Activated CD8-positive, alpha-beta memory T cell treated with anti-CD3 and anti-CD28 coated beads, Interleukin-2, amount 50 U/mL, for 1 hour (primary cell): ENCODE measurements around the gene ALPI.
"Not testable (repeated sequence)": the region's sequence is repeated elsewhere in the genome, so short reads cannot be mapped to it uniquely, and the experiment has no call there.

Source experiments
- DNase-seq: peaks from one replicate; pipeline ENCODE4 v3.0.0-alpha.2; 2020; ENCODE audit errors: extremely low read depth

Gene ALPI

GRCh38 chr2:232441922-232442321, 14.0 kb upstream of the ALPI start:
- DNase-seq: not testable (repeated sequence)

GRCh38 chr2:232442431-232442830, 13.5 kb upstream of the ALPI start:
- not testable (repeated sequence) for DNase-seq

GRCh38 chr2:232443047-232443446, 12.9 kb upstream of the ALPI start:
- DNase-seq: not testable (repeated sequence)

GRCh38 chr2:232443669-232444408, 12.1 kb upstream of the ALPI start:
- DNase-seq: not testable (repeated sequence)

- no peak for DNase-seq
Measured at GRCh38 chr2:232444409-232445148, 11.4 kb upstream of the ALPI start.

- DNase-seq: not testable (repeated sequence)
Measured at GRCh38 chr2:232445149-232445885, 10.6 kb upstream of the ALPI start.

GRCh38 chr2:232446266-232446777, 9.6 kb upstream of the ALPI start:
- not testable (repeated sequence) for DNase-seq

- no peak for DNase-seq
Measured at GRCh38 chr2:232447091-232447620, 8.8 kb upstream of the ALPI start.

- DNase-seq: no peak
Measured at GRCh38 chr2:232447638-232448303, 8.2 kb upstream of the ALPI start.

GRCh38 chr2:232448304-232448690, 7.7 kb upstream of the ALPI start:
- no peak for DNase-seq

- DNase-seq: no peak
Measured at GRCh38 chr2:232449964-232450363, 6.0 kb upstream of the ALPI start.

- DNase-seq: not testable (repeated sequence)
Measured at GRCh38 chr2:232451645-232452044, 4.3 kb upstream of the ALPI start.

GRCh38 chr2:232454630-232455029, 1.3 kb upstream of the ALPI start:
- no peak for DNase-seq

- DNase-seq: no peak
Measured at GRCh38 chr2:232456296-232457120, 555 bp downstream of the ALPI start.

GRCh38 chr2:232457121-232458011, 1.4 kb downstream of the ALPI start:
- DNase-seq: no peak

- no peak for DNase-seq
Measured at GRCh38 chr2:232458051-232458660, 2.2 kb downstream of the ALPI start.

- DNase-seq: no peak
Measured at GRCh38 chr2:232458661-232459418, 2.9 kb downstream of the ALPI start.

GRCh38 chr2:232459419-232460035, 3.6 kb downstream of the ALPI start:
- DNase-seq: no peak
